Gastroesophageal sphincter (tissue), 3 donors: Measurements from ENCODE around the gene DEFB125.

Source experiments
- CTCF ChIP-seq, 4 experiments: fragments of 200-600 bp in 2 of 4; fragments of 450-650 bp in 2 of 4; sonication (generic) in 1 of 4; IDR thresholded peaks; one replicate each; pipeline ENCODE4 v1.5.1; 2017 to 2019; ENCODE audit warnings: antibody characterized with exemption in 4 of 4, mild to moderate bottlenecking in 2 of 4, moderate library complexity in 2 of 4
- EP300 ChIP-seq: sonication (generic); formaldehyde crosslinking; IDR thresholded peaks from one replicate; pipeline ENCODE4 v1.6.1; 2017; ENCODE audit warnings: antibody characterized with exemption, mild to moderate bottlenecking
- POLR2A ChIP-seq, 2 donors: fragments of 450-650 bp; IDR thresholded peaks; one replicate each; pipeline ENCODE4 v1.6.1; 2017; ENCODE audit warnings: antibody characterized with exemption in 2 of 2, mild to moderate bottlenecking in 2 of 2, moderate library complexity in 1 of 2

DNA sequence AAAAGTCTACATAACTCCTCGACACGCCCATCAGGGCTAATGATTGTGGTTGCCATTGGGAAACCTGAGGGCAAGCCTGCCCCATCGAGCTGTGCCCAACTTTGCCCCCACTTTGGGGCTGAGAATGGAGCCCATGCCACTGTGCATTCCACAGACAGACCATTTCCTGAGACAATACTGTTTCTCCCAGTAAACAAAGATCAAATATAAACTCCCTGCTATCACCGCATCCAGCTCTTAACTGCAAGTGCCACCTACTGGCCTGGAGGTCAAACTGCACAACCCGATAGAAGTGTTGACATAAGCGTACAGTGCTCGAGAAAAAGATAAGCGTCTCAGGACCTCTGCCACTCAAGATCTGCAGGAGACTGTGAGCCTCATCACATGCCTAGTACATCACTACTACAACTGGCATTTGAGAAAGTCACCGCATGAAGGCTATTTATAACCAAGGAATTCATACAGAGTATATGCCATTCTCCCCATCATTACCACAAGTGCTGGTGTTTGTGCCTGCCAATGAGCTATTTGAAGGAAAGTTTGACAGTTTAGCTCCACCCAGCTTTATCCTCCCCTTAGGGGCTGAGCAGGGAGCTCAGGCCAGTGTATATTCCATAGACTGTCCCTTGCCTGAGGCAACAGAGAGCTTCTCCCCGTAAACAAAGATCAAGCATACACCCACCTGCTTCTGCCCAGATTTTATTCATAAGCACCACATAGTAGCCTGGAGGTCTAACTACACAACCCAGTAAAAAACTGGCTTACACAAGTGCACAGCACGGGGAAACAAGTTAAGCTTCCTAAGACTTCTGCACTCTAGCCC lies 50.4 kb downstream of the DEFB125 start:
- TF ChIP-seq CTCF (IDR thresholded peaks at IDR 0.05) (peak in 1 of 4 experiments; percentile 8), POLR2A (IDR thresholded peaks at IDR 0.05) (no peak), EP300 (no peak)
